ENCODE data around the gene ZSCAN12.

The ZSCAN12 gene

GRCh38 chr6:28433119-28433518, 33.6 kb upstream of the ZSCAN12 start:
- no peak overlapping the region for H3K4me3 ChIP-seq (ENCODE audit: low read depth, low read length)
- TF ChIP-seq CTCF (IDR thresholded peaks at IDR 0.05; ENCODE audit: low read depth, low read length), result no peak

- no peak overlapping the region for H3K4me3 ChIP-seq (ENCODE audit: low read depth, low read length)
- TF ChIP-seq CTCF (IDR thresholded peaks at IDR 0.05; ENCODE audit: low read depth, low read length), result no peak
Measured at GRCh38 chr6:28429781-28430180, 30.2 kb upstream of the ZSCAN12 start.

- H3K4me3 ChIP-seq (ENCODE audit: low read depth, low read length), result no peak overlapping the region
- no peak for TF ChIP-seq CTCF (IDR thresholded peaks at IDR 0.05; ENCODE audit: low read depth, low read length)
Measured at GRCh38 chr6:28425944-28426541, 26.5 kb upstream of the ZSCAN12 start.

GRCh38 chr6:28424163-28424562, 24.6 kb upstream of the ZSCAN12 start:
- TF ChIP-seq CTCF (IDR thresholded peaks at IDR 0.05; ENCODE audit: low read depth, low read length), result no peak

GRCh38 chr6:28423546-28423945, 24.0 kb upstream of the ZSCAN12 start:
- TF ChIP-seq CTCF (IDR thresholded peaks at IDR 0.05; ENCODE audit: low read depth, low read length), result no peak
- H3K4me3 ChIP-seq (ENCODE audit: low read depth, low read length), result no peak overlapping the region

More at GRCh38 chr6:28424163-28424562, 24.6 kb upstream of the ZSCAN12 start:
- H3K4me3 ChIP-seq (ENCODE audit: low read depth, low read length), result no peak overlapping the region

GRCh38 chr6:28413681-28414080, 14.1 kb upstream of the ZSCAN12 start:
- TF ChIP-seq CTCF (IDR thresholded peaks at IDR 0.05; ENCODE audit: low read depth, low read length), result no peak
- H3K4me3 ChIP-seq (ENCODE audit: low read depth, low read length), result no peak overlapping the region

- no peak overlapping the region for H3K4me3 ChIP-seq (ENCODE audit: low read depth, low read length)
- no peak for TF ChIP-seq CTCF (IDR thresholded peaks at IDR 0.05; ENCODE audit: low read depth, low read length)
Measured at GRCh38 chr6:28410767-28411166, 11.2 kb upstream of the ZSCAN12 start.

Measured in WI38 (cell line).